Measurements from ENCODE around the gene SLC25A43.

The SLC25A43 gene

DNA sequence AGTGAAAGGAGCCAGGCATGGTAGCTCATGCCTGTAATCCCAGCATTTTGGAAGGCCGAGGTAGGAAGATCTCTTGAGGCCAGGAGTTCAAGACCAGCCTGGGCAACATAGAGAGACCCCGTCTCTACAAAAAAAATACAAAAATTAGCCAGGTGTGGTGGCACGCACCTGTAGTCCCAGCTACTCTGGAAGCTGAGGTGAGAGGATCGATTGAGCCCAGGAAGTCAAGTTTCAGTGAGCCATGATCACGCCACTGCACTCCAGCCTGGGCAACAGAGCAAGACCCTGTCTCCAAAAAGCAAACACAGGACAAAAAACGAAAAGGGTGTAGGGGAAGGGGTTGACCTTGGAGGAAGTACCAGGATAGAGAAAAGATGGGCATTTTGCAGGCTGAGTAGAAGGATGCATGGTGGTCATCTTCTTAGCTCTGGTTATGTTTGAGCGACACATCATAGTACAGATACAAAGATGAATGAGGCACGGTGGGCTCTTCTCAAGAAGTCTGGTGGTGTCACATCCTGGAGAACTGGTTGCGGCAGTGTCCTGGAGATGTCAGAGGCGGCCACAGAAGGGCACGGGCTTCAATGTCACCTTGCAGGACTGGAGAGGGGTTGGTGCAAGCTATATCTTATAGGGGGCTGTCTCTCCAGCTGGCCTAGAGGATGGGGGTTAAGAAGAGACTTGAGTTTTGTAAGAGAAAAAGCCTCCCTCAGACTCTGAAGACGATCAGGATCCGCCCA is 101.1 kb downstream of the SLC25A43 start:
- no peak for DNase-seq

DNA sequence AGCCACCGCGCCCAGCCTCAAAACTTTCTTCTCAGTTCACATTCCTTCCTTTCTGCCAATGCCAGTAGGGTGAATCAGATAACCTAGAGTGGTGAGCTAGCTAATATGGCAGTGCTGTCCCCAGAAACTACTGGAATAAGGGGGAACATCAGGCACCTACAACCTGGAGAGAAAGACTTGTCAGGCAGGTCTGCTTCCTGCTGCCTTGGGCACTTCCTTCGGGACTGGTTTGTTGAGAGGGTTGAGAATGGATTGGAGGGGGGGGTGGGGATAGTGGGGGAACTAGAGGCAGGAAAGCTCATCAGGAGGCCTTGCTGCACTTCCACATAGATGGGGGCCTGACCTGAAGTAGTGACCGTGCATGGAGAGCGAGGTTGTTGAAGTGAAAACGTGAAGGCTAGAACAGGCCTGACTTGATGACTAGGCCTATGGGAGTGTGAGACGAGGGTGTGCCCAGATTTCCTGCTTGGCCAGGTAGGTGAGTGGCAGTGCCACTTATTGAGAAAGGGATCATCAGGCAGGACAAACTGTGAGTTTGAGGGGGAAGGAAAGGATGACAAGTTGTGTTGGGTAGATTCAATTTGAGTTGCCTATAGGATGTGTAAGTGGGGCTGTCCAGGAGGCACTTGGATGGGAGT is 102.5 kb downstream of the SLC25A43 start:
- DNase-seq = no peak

DNA sequence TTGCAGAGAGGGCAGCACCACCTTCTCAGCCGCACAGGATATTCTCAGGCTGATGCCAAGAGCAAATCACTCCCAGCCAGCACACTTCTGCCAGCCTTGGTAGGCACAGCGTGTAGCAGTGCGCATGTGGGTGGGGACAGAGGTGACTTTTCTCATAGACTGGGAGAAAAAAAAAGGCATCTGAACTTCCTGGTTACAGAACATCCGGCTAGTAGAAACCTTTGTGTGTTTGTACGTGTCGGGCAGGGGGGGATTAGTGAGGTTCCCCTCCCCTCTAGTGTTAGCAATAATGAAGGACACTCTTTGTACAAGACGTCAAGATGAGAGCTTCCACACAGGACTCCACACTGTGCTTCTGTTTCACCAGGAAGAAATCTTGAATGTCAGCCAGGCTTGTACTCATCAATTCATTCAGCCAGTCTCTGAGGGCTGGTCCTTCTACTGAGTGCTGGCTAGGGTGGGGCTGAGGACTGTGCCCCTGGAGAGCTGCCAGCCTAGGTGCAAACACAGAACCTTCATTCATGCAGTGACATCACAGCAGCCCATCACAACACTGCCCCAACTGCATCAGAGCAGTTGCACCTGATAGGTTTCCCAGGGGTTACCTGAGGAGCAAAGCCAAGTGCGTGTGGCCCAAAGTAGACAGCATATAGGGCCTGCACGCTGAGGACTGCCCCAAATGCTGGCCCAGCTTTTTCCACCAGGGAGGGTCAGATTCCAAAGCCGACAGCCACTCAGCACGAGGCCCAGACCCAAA is 103.8 kb downstream of the SLC25A43 start:
- DNase-seq = peak in 1 of 2 donors; percentile 18

DNA sequence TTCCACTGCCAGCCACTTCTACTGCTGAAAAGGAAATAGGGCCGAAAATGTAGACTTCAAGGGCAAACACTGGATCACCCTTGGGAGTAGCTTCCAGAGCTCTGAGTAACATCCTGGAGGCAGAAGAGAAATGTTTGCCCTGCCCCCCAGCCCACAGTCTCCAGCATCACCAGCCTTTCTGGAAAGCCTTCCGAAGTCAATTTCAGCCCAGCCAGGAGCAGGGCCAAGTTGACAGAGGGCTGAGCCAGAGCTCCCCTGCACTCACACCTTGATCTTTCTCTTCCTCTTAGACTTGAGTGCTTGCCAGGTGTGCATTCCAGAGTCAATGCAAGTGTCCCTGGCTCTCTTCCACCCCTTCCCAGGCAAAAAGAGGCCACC is 104.3 kb downstream of the SLC25A43 start:
- DNase-seq = no peak
